ENCODE data around the gene TIAM2. TPM values are rescaled to one million over a fixed set of nuclear protein-coding genes. Genes with fewer than 3 reads are reported as not detected.
A peak's percentile ranks its signal among the peaks of the same experiment; 100 is the strongest.
"Not testable (repeated sequence)": the region's sequence is repeated elsewhere in the genome, so short reads cannot be mapped to it uniquely, and the experiment has no call there.

The TIAM2 gene
- total RNA-seq, 2 donors from 2014 or later, result 8.9 to 9.3 TPM

DNA sequence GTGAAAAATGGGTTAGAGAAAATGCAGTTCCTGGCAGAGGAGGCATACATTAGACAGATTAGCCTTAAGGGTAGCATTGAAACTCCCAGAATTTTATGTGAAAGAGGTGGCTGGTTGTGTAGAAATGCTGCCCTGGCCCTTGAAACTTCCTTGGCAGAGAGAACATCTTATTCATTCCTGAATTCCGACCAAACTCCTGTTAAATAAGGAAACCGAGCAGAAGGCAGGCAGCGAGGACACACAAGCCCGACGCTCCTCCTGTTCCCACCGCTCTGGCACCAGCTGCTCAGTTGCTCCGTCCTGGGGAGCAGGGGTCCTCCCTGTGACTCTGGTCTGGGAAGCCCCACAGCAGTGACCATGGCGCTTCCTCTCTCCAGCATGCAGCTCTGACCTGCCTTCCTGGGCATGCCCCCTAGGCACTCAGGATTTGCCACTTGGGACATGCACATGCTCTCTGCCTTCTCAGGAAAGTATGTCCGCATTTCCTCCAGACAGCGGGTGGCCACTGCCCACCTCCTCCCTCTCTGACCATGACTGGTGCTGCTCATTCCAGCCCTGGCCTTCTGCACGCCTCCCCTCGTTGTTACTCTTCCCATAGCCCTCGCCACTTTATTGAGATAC lies 233.5 kb downstream of the TIAM2 start:
- ATAC-seq (peak; percentile 56 to 71), DNase-seq (no peak)
- intact Hi-C loops (cut with DNase I), result no loop called here

DNA sequence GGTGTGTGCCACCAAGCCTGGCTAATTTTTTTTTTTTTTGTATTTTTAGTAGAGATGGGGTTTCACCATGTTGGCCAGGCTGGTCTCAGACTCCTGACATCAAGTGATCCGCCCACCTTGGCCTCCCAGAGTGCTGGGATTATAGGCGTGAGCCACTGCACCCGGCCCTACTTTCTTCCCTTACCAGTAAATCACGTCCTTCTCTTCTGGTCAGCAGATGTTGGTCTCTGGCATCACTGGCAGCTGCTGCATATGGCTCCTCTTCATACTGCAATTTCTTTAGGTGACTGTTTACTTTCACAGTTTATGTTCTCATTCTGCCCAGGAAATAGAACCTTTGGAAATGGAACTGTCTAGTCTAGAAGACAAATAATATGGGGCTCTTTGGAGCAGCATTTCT lies 235.9 kb downstream of the TIAM2 start:
- DNase-seq; ATAC-seq; intact Hi-C loops (cut with DNase I): not testable (repeated sequence)

DNA sequence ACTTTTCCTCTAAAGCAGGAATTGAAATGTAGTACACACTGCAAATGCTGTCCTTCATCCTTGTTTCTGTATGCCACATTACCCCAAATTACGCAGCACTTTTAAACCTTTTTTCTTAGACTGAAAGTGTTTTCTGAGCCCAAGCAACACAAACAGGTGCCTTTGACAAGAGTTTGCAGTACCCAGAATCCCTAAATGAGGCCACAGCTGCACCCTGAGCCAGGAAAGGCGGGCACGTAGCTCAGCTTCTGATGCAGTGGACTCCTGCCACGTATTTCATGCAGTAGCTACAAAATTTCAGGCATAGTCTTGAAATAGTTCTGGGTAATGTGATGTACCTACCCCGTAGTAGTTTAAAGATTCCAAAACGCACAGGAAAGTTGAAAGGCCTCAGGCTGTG lies 237.7 kb downstream of the TIAM2 start:
- intact Hi-C loops (cut with DNase I), result no loop called here
- DNase-seq (no peak), ATAC-seq (peak in 1 of 2 donors; percentile 25)

- DNase-seq (no peak), ATAC-seq (no peak)
- intact Hi-C loops (cut with DNase I), result no loop called here
Measured at GRCh38 chr6:155234167-155234566, 239.1 kb downstream of the TIAM2 start.

DNA sequence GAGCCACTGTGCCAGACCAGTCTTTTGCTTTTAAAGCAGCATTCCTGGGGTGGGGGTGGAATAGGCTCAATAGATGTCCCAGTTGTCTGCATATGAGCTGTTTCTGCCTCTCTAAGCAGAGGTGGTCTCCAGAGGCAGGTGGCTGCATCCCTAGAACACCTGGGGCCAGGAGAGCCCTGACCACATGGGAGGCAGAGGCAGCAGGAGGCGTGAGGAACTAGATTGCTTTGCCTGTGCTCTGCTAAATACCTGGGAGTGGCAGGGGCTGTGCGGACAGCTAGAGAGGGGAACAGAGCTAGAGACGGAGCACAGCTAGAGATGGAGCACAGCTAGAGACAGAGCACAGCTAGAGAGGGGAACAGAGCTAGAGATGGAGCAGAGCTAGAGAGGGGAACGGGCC lies 239.6 kb downstream of the TIAM2 start:
- intact Hi-C loops (cut with DNase I), result no loop called here
- ATAC-seq (no peak), DNase-seq (no peak)

GRCh38 chr6:155235087-155235486 lies 240.0 kb downstream of the TIAM2 start:
- intact Hi-C loops (cut with DNase I), result no loop called here
- DNase-seq, result no peak
- no peak for ATAC-seq

DNA sequence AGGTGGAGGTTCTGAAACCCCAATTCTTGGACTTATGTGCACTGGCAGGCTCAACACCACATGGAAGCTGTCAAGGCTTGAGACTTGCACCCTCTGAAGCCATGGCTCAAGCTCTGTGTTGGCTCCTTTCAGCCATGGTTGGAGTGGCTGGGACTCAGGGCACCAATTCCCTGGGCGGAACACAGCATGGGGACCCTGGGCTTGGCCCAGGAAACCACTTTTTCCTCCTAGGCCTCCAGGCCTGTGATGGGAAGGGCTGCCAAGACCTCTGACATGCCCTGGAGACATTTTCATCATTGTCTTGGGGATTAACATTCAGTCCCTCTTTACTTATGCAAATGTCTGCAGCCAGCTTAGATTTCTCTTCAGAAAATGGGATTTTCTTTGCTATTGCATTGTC lies 242.5 kb downstream of the TIAM2 start:
- ATAC-seq (no peak), DNase-seq (no peak)
- intact Hi-C loops (cut with DNase I), result no loop called here

DNA sequence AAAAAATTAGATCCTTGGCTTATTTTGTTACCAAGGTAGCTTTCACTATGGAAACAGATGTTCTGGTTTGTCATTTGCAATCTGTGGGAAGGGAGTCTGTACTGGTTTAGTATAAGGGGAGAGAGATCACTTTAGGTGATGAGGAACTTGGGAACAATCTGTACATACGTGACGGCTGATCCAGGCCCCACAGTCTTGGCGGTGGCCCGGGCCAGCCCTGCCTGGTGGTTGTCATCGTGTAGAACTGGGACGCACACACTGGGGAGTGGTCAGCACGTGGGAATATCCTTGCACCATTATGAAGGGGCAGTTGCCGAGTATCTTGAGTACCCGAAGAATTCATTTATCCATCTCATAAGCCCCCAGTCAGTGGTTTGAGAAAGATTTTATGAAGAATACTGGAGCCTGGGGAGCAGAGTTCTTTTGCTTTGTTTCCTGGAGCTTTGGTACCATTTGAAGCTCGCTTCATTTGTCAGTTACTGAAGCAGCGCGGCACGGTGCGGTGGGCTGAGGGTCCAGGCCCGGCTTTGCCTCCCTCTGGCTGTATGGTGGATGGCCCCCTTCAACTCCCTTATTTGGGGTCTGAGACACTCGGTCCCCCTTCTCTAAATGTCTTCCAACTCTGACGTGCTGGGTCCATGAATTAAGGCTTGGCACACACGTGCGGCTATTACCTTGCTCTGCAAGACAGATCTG lies 245.9 kb downstream of the TIAM2 start:
- ATAC-seq (no peak), DNase-seq (no peak)
- intact Hi-C loops (cut with DNase I), result no loop called here

DNA sequence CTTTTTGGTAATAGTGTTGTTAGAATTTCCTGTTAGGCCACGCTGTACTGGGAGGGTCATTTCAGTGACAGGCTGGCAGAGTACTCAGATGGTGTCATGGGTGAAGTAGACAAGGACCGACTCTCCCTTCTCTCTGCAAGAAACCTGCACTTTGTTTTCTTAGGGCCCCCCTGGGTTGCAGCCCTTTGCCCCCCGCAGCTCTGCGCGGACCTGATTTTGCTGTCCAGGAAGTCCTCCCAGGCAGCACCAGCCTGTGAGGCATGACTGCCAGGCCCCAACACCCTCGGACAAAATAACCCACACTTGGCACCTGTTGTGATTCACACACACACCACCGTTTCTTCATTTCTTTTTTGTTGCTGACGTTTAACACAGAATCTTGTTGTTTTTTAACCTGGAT lies 246.9 kb downstream of the TIAM2 start:
- DNase-seq (no peak), ATAC-seq (no peak)
- intact Hi-C loops (cut with DNase I), result no loop called here

DNA sequence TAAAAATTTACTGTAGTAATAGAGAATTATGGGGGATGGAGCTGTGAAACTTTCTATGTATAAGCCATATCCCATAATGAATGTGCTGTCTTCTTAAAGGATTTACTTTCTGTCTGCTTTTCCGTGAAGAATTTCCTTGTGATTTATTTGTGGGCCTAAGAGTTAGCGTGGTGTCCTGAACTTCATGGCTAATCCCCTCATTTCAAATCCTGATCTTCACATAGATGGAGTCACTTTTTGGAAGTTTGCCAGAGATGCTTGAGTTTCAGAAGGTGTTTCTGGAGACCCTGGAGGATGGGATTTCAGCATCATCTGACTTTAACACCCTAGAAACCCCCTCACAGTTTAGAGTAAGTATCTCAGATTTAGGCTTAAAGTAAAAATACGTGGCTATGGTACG lies 249.3 kb downstream of the TIAM2 start:
- ATAC-seq (no peak), DNase-seq (no peak)
- intact Hi-C loops (cut with DNase I), result no loop called here

DNA sequence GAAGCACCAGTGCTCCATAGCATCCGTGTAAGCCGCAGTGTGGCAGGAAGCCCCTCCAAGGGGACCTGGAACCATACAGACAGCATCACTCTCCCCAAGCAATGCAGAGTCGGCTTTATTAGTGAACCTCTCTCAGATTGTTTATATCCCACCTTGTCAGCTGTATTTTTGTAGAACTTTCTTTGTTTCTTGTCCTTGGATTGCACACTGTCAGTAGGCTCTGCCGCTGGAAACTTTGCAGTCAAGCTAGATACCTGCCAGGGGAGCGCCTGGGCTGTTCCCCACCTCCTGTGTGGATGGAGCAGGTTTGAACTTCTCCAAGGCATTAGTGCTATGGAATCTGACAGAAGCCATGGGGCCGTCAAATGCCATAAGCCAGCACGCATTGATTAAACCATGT lies 250.1 kb downstream of the TIAM2 start:
- ATAC-seq, result no peak
- intact Hi-C loops (cut with DNase I), result loop anchor here in 1 of 2 donors (5.0 kb wide), 2 partner anchors 68 to 318 kb away; no protein-coding TSS in a partner anchor
- DNase-seq, result no peak

DNA sequence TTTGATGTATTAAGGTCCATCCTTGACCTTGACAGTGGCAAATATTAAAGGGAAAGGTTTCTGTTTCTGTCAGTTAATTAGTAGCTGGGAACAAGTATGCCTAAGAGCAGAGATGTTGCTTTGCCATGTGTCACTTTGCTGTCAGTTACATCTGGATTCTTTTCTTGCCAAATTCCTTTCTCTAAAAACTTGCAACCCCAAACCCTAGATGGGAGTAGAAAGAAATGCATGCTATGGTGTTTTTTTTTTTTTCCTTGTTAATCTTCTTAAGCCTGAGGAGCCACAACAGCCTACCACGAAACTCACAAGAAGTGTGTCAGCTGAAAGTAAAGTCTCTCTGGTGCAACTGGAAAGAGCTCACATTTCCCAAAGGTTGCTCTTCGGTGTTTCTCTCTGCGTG lies 250.7 kb downstream of the TIAM2 start:
- ATAC-seq, result no peak
- DNase-seq, result no peak
- intact Hi-C loops (cut with DNase I), result loop anchor here in 1 of 2 donors (5.0 kb wide), 2 partner anchors 69 to 319 kb away; no protein-coding TSS in a partner anchor

GRCh38 chr6:155246825-155247224 lies 251.7 kb downstream of the TIAM2 start:
- intact Hi-C loops (cut with DNase I), result loop anchor here in 1 of 2 donors (5.0 kb wide), 2 partner anchors 70 to 320 kb away; no protein-coding TSS in a partner anchor

DNA sequence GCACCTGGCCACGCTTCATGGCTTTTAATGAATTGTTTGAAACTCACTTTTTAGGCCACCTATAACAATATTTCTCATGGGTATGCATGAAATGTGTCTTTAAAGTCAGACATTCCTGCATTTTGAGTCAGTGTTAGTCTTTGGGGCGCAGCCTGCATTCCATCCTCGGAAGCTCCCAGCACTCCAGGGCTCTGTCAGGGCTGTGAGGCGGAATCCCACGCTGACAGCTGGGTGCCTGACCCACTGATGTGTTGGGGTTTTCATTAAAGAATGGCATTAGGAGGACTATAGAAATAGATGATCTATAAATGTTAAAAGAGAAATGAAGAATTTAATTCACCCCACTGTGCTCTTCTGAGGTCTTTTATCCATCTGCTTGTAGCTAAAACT lies 252.5 kb downstream of the TIAM2 start:
- DNase-seq (no peak), ATAC-seq (peak in 1 of 2 donors; percentile 73)
- intact Hi-C loops (cut with DNase I), result loop anchor here in 1 of 2 donors (5.0 kb wide), 2 partner anchors 70 to 320 kb away; no protein-coding TSS in a partner anchor

More at GRCh38 chr6:155246825-155247224, 251.7 kb downstream of the TIAM2 start:
- no peak for DNase-seq
- ATAC-seq, result no peak

- ATAC-seq (peak; percentile 79 to 82), DNase-seq (peak; percentile 40)
- intact Hi-C loops (cut with DNase I), result loop anchor here in 1 of 2 donors (5.0 kb wide), 2 partner anchors 71 to 321 kb away; no protein-coding TSS in a partner anchor
Measured at GRCh38 chr6:155248008-155249001, 253.2 kb downstream of the TIAM2 start.

GRCh38 chr6:155250701-155251381 lies 255.7 kb downstream of the TIAM2 start:
- DNase-seq (no peak), ATAC-seq (peak in 1 of 2 donors; percentile 29)
- intact Hi-C loops (cut with DNase I), result no loop called here

- ATAC-seq (no peak), DNase-seq (no peak)
- intact Hi-C loops (cut with DNase I), result no loop called here
Measured at GRCh38 chr6:155252581-155252980, 257.5 kb downstream of the TIAM2 start.

GRCh38 chr6:155253337-155253736 lies 258.2 kb downstream of the TIAM2 start:
- intact Hi-C loops (cut with DNase I), result no loop called here
- ATAC-seq, result no peak

GRCh38 chr6:155254139-155254538 lies 259.0 kb downstream of the TIAM2 start:
- DNase-seq (no peak), ATAC-seq (no peak)
- intact Hi-C loops (cut with DNase I), result no loop called here

More at GRCh38 chr6:155253337-155253736, 258.2 kb downstream of the TIAM2 start:
- DNase-seq, result no peak
